Measurements from ENCODE around the gene OR6X1.

Gene OR6X1

DNA sequence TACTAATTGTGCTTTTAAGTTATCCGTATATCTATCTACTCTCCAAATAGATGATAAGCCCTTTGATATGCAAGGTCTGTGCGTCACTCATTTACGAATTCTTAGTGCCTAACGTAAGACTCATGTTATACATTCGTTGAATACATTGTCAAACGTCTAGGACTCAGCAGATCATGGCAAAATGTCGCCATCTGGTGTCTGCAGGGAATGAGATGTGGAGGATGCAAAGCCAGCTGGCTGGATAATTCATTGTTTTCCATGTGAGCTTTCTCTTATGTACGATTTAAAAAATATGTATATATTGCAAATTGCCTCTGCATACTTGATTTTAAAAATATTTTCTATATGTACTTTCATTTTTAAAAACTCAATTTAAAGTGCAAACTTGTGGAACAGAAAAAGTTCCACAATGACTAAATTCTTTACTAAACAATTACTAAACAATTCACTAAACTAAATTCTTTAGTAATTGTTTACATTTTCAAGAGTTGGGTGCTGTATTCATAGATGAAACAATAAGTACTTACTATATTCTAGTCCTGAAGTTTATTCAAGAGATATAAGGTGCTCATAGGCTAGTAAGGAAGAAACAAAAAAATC is 46.6 kb downstream of the OR6X1 start:
- H3K4me3 ChIP-seq (ENCODE audit: low read depth, low read length) = no peak overlapping the region
- DNase-seq (ENCODE audit: low read depth) = peak; percentile 39

DNA sequence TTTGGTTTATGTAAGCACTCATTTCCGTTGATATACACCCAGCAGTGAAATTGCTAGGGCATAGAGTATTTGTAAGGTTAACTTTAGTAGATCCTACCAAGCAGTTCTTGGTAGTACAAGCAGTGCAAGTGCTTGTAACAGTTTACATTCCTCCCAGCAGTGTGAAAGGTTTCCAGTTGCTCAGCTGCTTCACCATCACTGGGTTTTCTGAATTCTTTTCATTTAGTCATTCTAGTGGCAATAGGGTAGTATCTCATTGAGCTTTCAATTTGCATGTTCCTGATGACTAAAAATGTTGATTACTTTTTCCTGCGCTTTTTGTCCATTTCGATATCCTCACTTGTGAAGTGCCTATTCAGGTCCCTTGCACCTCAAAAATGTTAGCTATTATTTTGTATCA is 47.1 kb downstream of the OR6X1 start:
- DNase-seq (ENCODE audit: low read depth) = no peak
- H3K4me3 ChIP-seq (ENCODE audit: low read depth, low read length) = no peak overlapping the region

DNA sequence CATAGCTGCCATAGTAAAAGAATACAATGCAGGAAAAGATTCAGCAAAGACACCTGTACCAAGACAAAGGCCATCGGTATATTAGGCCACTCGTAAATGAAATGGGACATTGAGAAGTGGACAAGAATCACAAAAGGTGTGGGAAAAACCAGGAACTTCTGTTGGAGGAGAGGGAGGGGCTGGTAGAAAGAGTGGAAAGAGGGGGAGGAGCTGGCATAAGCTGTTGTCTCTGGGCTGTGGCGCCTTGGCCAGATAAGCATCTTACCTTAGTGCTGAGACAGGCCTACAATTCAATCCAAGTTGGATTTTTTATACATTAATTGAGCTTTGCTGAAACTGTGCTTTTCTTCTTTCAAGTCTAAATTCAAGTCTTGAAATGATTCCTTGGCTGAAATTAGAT is 50.0 kb downstream of the OR6X1 start:
- DNase-seq (ENCODE audit: low read depth) = no peak
- no peak overlapping the region for H3K4me3 ChIP-seq (ENCODE audit: low read depth, low read length)
